ENCODE data around the gene METTL16.
"Not testable (repeated sequence)": the region's sequence is repeated elsewhere in the genome, so short reads cannot be mapped to it uniquely, and the experiment has no call there.

METTL16 gene

DNA sequence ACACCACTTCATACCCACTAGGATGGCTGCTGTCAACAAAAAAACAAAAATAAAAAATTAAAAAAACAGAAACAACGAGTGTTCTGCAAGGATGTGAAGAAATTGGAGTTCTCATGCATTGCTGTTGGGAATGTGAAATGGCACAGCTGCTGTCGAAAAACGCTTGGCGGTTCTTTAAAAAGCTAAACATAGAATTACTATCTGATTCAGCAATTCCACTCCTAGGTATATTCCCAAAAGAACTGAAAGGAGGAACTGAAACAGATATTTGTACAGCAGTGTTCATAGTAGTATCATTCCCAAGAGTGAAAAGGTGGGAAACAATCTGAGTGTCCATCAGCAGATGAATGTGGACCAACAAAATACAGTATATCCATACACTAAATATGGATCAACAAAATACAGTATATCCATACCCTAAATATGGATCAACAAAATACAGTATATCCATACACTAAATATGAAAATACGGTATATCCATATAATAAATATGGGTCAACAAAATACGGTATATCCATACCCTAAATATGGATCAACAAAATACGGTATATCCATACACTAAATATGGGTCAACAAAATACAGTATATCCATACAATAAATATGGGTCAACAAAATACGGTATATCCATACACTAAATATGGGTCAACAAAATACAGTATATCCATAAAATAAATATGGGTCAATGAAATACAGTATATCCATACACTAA, 8.7 kb downstream of the METTL16 start:
- FAIRE-seq = no peak

GRCh38 chr17:2500446-2500845, 11.2 kb downstream of the METTL16 start:
- FAIRE-seq = no peak

DNA sequence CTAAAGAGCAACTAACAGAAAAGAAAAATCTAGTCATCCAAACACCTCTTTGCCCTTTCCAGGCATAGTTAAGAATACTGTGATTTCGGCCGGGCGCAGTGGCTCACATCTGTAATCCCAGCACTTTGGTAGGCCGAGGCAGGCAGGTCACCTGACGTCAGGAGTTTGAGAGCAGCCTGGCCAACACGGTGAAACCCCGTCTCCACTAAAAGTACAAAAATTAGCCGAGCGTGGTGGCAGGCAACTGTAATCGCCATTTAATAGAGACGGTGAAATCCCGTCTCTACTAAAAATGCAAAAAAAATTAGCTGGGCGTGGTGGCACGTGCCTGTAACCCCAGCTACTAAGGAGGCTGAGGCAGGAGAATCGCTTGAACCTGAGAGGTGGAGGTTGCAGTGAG, 22.4 kb downstream of the METTL16 start:
- FAIRE-seq = not testable (repeated sequence)

- FAIRE-seq = no peak
These were observed 24.4 kb downstream of the METTL16 start for GRCh38 chr17:2487306-2487705.

GRCh38 chr17:2486709-2487108, 25.0 kb downstream of the METTL16 start:
- not testable (repeated sequence) for FAIRE-seq

DNA sequence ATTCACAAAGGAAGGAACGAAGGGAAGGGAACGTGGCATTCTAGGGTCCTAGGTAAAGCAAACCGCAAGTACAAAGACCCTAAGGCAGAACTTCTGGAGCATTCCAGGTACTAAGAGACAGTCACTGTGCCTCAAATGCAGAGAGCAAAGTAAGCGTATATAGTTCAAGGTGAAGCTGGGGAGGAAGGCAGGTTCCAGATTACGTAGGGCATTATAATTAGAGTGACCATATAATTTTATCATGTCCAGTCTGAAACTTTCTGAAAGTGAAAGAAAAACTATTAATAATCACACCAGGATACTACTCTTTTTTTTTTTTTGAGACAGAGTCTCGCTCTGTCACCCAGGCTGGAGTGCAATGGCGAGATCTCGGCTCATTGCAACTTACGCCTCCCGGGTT, 25.7 kb downstream of the METTL16 start:
- FAIRE-seq = no peak

DNA sequence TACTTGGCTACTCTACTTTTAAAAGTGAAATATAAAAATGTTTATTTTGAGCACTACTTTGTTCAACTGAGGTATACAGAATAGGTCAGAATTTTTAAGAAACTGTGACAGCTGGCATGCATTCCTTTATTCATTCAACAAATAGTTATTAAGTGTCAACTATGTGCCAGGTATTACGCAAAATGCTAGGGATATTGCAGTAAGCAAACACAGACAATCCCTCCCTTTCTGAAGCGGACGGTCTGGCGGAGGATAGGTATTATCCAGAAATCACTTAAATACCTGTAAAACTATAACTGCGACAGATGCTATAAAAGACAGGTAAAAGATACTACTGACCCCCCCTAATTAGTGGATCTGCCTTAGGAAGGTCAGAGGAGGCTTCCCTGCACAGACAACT, 26.1 kb downstream of the METTL16 start:
- FAIRE-seq = no peak

GRCh38 chr17:2484876-2485275, 26.8 kb downstream of the METTL16 start:
- no peak for FAIRE-seq

- peak; percentile 33 for FAIRE-seq
These were observed 28.6 kb downstream of the METTL16 start for GRCh38 chr17:2483084-2483483.

DNA sequence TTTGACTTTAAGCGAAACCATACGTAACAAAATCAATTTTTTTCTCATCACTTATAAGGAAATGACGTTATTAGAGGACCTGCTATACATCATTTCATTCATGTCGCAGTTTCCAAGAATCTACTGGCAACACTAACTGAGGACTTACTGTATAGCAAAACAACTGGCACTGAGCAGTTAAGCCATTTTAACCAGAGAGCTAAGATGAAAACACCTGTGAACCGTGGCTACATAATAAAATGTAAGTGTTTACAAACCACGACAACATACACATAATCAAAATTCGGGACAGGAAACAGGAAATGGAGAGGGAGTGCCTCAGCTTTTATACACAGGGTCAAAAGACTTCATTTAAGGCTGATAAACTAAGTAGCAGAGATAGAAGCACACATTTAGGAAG, 29.5 kb downstream of the METTL16 start:
- FAIRE-seq = no peak

- FAIRE-seq = no peak
These were observed 29.9 kb downstream of the METTL16 start for GRCh38 chr17:2481760-2482159.

DNA sequence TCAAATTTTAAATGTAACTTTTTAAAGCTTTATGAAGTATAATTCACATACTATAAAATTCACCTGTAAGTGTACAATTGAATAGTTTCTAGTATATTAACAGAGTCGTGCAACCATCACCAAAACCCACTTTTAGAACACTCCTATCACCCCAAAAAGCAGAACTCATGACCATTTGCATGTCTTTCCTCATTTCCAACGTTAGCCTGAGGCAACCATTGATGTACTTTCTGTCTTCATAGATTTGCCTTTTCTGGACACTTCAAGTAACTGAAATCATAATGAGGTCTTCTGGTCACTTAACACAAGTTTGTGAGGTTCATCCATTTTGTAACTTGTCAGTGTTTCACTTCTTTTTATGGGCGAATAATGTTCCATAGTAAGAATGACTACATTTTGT, 33.2 kb downstream of the METTL16 start:
- no peak for FAIRE-seq

- FAIRE-seq = no peak
These were observed 36.6 kb downstream of the METTL16 start for GRCh38 chr17:2475056-2475455.

GRCh38 chr17:2474371-2474770, 37.3 kb downstream of the METTL16 start:
- no peak for FAIRE-seq

DNA sequence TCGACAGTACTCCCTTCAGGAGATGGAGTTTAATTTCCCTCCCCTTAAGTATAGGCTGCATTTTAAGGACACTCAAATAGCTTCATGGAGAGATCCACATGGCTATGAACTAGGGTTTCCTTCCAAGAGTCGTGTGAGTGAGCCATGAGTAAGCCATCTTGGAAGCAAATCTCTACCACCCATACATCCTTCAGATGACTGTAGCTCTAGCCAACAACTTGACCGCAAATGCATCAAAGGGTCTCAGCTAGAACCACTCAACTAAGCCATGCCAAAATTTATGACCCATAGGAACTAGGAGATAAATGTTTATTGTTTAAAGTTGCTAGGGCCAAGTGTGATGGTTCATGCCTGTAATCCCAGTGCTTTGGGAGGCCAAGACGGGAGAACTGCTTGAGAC, 43.4 kb downstream of the METTL16 start:
- no peak for FAIRE-seq

GRCh38 chr17:2466931-2467330, 44.8 kb downstream of the METTL16 start:
- FAIRE-seq = no peak

GRCh38 chr17:2462481-2462880, 49.2 kb downstream of the METTL16 start:
- no peak for FAIRE-seq

DNA sequence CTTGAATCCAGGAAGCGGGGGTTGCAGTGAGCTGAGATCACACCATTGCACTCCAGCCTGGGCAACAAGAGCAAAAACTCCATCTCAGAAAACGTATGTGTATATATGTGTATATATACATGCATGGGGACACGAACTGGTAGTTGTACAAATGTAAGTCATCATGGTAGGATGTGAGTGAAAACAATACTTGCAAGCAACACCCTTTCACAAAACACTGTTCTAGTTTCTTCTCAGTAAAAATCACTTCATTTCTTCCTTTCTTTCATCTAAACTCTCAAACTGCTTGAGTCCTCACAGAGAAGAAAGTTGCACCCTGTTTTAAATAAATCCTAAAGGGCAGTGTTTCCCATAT, 51.8 kb downstream of the METTL16 start:
- FAIRE-seq = no peak

DNA sequence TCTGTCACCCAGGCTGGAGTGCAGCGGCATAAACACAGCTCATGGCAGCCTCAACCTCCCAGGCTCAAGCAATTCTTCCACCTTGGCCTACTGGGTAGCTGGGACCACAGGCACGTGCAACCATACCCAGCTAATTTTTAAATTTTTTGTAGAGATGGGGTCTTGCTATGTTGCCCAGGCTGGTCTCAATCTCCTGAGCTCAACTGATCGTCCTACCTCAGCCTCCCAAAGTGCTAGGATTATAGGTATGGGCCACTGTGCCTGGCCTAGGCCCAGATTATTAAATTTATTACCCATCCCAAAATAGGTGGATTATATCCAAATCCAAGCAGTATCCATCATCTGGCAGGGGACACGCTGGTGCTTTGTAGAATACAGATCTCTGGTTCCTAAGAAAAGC, 53.8 kb downstream of the METTL16 start:
- no peak for FAIRE-seq

- FAIRE-seq = no peak
These were observed 55.2 kb downstream of the METTL16 start for GRCh38 chr17:2456475-2456874.

DNA sequence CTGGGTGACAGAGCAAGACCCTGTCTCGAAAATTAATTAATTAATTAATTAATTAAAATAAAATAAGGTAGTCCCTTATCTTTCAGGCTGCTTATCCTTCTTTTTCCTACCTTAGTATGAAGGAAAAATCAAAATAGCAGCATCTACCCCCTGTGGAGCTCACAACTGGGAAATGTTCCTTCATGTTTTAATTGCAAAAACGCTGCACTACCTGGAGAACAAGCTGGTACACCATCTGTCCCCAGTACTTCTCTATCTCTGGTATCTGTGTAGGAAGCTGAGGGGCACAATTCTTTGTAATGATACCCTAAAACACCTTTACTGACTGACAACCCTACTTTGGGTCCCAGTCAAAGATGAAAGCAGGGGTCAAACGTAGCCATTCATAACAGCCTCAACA, 55.7 kb downstream of the METTL16 start:
- FAIRE-seq = no peak

DNA sequence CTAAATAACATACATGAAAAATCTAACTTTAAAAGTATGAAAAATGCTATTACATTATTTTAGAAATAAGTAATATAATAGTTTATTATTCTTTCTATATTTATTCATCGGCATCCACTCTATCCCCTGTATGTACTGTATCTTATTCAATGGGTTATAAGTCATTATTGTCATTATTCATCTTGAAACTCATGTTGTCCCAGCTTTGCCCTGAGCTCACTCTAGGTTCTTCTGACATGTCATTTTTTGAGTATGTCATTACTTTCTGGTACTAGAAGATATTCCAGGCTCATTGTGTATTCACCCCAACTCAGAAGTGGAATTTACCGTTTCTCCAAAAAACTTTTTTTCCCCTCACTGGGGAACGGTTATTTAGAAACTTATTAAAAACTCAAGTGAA, 57.8 kb downstream of the METTL16 start:
- FAIRE-seq = no peak

DNA sequence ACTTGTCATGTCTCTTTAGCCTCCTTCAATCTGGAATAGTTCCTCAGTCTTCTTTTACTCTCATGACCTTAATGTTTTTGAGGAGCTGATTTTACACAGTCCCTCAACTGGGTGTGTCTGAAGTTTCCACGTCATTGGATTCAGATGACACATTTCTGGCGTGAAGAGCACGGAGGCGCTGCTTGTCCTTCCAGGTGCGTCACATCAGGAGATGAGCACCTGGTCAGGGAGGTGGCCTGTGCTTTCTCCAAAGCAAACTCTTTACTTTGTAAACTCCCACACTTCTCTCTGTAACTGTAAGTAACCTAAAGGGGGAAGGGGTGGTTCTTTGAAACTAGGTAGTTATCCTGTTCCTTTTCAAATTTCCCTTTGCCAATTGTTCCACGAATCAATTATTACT, 58.4 kb downstream of the METTL16 start:
- FAIRE-seq = no peak

DNA sequence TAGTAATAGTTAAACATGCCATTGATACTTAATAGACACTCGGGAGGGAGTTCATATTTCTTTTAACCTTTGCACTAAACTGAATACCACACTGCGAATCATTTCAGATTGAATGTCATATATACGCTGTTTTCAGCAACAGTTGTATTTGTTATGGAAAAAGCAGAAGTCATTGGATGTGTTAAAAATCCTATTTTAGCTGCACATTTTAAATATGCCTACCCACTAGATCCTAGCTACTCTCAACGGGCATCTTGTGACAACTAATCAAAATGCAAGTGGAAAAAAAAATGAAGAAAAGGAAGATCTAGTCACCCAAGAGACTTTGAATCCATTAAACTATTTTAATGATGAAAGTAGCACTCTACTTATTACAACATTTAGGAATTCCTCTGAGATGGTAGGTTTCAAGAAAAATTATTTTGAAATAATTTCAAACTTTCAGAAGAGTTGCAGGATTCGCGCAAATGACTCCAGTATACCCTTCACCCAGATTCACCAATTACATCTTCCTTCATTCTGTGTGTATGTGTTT, 59.4 kb downstream of the METTL16 start:
- FAIRE-seq = no peak

DNA sequence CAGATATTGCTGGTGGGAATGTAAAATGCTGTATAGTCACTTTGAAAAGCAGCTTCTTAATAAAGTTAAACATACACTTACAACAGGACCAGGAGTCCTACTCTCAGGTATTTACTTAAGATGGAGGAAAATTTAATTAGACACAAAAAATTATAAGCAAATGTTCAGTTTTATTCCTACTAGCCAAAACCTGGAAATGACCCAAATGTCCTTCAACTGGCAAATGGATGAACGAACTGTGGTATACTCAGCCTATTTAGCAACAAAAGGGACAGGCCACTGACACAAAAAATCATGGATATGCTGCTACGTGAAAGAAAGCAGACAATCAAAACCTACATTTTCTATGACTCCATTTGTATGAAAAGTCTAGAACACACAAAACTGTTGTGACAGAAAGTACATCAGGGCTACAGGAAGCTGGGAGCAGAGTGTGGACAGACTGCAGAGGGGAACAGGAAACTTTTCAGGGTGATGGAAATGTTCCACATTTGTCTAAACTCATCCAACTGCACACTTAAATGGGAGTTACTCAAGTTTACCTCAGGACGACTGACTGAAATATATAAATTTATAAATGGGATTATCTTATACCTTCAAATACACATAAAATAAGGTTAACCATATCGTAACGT, 61.6 kb downstream of the METTL16 start:
- no peak for FAIRE-seq

All from colon (tissue), 2 donors.